ENCODE measurements around the gene AVP.

The AVP gene

GRCh38 chr20:3047486-3048419 lies 36.8 kb downstream of the AVP start:
- DNase-seq (ENCODE audit: low read depth, low spot score): no peak

DNA sequence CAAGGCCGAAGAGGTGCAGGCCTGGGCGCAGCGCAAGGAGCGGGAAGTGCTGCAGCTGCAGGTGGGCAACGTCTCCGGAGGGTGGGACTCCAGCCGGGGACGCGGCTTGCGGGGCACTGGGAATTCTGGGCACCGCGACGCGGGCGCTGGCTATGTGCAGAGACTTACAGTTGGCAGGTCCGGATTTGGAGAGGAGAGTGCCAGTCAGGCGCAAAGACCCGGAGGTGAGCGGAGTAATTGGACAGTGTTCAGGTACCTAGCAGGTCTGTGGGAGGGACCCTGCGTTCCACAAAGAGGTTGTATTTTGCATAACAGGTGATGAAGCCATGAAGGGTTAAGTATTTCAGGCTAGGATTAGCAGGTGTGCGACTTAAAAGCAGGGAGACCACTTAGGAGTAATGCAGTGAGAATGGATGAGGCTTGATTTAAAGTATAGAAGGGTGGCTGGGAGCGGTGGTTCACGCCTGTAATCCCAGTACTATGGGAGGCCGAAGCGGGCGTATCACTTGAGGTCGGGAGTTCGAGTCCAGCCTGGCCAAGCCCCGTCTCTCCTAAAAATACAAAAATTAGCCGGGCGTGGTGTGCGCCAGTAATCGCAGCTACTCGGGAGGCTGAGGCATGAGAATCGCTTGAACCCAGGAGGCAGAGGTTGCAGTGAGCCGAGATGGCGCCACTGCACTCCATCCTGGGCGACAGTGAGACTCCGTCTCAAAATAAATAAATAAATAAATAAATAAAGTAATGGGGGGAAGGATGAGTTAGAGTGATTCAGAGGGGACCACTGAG lies 37.7 kb downstream of the AVP start:
- no peak for DNase-seq (ENCODE audit: low read depth, low spot score)

DNA sequence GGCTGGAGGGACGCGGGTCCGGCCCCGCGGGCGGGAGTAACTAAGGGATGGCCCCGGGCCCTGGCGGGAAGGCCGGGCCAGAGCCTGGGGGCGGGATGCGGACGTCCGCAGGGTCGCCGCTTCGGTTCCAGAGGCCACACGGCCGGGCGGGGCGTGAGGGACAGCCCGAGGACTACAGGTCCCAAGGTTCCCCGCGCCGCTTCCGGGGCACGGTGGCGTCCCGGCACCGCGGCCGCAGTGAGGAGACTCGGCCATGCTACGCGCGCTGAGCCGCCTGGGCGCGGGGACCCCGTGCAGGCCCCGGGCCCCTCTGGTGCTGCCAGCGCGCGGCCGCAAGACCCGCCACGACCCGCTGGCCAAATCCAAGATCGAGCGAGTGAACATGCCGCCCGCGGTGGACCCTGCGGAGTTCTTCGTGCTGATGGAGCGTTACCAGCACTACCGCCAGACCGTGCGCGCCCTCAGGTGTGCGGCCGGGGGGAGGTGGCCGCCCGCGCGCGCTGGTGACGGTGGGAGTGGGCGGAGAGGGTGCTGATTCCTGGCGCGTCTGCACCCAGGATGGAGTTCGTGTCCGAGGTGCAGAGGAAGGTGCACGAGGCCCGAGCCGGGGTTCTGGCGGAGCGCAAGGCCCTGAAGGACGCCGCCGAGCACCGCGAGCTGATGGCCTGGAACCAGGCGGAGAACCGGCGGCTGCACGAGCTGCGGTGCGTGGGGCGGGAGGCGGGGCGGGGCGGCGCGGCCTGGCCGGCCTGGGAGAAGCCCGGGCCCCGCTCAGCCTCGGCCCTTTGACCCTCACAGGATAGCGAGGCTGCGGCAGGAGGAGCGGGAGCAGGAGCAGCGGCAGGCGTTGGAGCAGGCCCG lies 38.5 kb downstream of the AVP start, which contains the start of gene MRPS26:
Gene MRPS26, plus strand, starts transcription at position 237 of the 861 bp plus-strand sequence. Its CDS starts 17 bp downstream, at position 254.
- peak; percentile 58 for DNase-seq (ENCODE audit: low read depth, low spot score)

DNA sequence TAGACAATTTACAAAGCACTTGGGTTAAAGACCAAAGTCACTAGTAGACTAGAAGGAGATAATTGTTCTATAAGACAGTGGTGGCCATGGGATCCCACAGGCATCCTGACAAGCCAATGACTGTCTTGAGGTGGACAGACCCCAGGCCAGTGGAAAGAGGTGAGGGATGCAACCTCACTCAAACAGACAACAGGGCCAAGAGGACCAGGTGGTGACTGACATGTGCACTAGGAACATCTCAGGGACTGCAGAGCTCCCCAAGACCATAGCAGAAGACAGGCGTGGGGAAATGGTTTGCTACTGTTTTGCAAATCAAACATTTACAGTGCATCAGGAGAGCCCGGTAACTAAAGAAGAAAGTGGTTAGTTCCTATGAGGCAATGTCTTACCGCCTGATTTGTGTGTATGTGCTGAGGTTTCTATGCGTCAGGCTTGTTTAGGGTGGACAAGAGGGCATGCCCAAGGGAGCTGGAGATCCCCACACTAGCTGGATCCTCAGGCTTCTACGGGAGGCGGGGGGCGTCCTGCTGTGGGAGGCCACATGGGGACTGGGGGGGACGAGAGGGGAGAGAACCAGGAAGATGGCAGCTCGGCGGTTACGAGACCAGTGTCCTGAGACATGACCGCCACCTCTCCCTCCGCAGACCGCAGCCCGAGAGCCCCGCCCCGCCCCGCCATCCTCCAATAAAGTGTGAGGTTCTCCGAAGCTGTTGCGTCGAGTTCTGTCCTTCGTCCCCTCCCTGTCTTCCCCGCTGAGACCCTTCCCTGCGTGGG lies 39.3 kb downstream of the AVP start:
- no peak for DNase-seq (ENCODE audit: low read depth, low spot score)

GRCh38 chr20:3044336-3044965 lies 40.1 kb downstream of the AVP start:
- no peak for DNase-seq (ENCODE audit: low read depth, low spot score)

GRCh38 chr20:3043322-3043721 lies 41.2 kb downstream of the AVP start, which contains the start of gene GNRH2:
Gene GNRH2, plus strand, starts transcription at chr20:3043622. Its CDS starts 793 bp downstream, at chr20:3044415.
- DNase-seq (ENCODE audit: low read depth, low spot score): no peak

GRCh38 chr20:3042625-3043024 lies 41.9 kb downstream of the AVP start:
- DNase-seq (ENCODE audit: low read depth, low spot score): no peak

GRCh38 chr20:3041854-3042409 lies 42.6 kb downstream of the AVP start:
- no peak for DNase-seq (ENCODE audit: low read depth, low spot score)

GRCh38 chr20:3040086-3040485 lies 44.4 kb downstream of the AVP start:
- no peak for DNase-seq (ENCODE audit: low read depth, low spot score)

DNA sequence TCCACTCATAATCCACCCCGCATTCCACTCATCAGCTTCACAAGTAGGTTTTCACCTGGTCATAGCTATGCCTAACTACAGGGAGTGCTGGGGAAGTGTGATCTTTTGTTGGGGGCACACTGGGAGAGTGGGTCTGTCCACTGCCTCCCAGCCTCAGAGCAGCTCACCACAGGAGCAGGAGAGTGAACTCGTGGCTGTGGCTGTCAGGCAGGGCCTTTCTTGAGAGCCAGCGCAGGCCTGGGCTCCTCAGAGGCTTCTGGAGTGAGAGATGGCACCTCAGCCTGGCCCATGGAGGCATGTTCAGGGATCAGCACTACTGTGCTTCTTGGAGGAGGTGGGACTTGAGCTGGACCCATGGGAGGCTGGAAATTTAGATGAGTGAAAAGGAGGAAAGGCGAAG lies 45.1 kb downstream of the AVP start:
- DNase-seq (ENCODE audit: low read depth, low spot score): no peak

DNA sequence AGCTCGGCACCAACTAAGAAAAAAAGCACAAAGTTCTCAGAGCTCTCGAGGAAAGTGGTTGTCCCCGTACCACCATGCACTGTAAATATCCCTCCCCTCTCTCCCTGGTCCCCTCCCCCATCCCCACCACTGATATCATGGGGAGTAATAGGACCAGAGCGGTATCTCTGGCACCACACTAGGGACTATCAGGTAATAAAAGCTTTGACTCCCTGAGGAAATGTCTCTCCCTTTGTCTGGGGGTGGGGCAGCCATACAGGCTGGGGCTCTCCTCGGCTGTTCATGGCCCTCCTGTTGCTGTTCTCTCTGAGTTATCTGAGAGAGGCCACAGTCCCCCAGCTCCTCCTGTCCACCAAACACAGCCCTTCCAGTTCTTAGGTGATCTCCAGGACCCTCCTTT lies 46.1 kb downstream of the AVP start:
- no peak for DNase-seq (ENCODE audit: low read depth, low spot score)

DNA sequence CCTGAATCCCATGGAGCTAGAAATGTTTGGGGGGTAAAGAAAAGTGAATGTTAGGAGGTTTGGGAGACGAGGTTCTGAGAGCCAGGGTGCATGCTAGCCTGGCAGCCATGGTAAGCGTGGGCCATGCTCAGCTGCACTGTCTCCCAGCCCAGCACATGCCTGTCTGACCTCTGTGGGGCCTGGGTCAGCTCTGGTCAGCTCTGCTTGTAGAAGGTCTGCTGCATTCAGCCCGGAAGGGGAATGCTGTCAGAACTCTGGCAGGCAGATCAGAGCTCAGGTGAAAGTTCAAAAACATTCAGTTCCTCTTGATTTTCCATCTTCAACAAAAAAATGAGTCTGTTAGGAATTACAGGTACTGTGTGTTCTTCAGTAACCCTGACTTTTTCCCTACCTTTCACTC lies 46.9 kb downstream of the AVP start:
- DNase-seq (ENCODE audit: low read depth, low spot score): no peak

- no peak for DNase-seq (ENCODE audit: low read depth, low spot score)
Measured at GRCh38 chr20:3032624-3033023, 51.9 kb downstream of the AVP start.

Measured in activated naive CD8-positive, alpha-beta T cell treated with anti-CD3 and anti-CD28 coated beads, Interleukin-2, amount 50 U/mL, for 16 hours (primary cell).